Calu3 (cell line): ENCODE measurements around the gene MIEF1. TPM values are rescaled to one million over a fixed set of nuclear protein-coding genes. Genes with fewer than 3 reads are reported as not detected.

Experiments used
- Bru-seq: library from RNA; stranded (reverse); fragments of 400-500 nt; gene quantifications from one replicate; lab custom pipeline; 2021; lab: Mats Ljungman, UMichigan
- BruChase-seq, 2 experiments: library from RNA; stranded (reverse); fragments of 400-500 nt; gene quantifications; one replicate each; lab custom pipeline; 2021; lab: Mats Ljungman, UMichigan
- BruUV-seq: library from RNA; stranded (reverse); fragments of 400-500 nt; replicated peaks from 2 replicates; lab custom pipeline; 2021; lab: Mats Ljungman, UMichigan
- CTCF ChIA-PET: fragments of 300-600 bp; sonication (Branson Sonifier 250); formaldehyde crosslinking; loops from one replicate; lab custom pipeline; 2022; ENCODE audit warnings: antibody characterized with exemption; lab: Charles Lee
- DNase-seq: peaks from one replicate; pipeline ENCODE4 v3.0.0; 2022
- H3K27ac Mint-ChIP-seq: one replicate; pipeline ENCODE4 v1.8.0; 2022; ENCODE audit warnings: mixed read lengths; ENCODE audit not compliant: unreplicated experiment
- H3K27me3 Mint-ChIP-seq: one replicate; pipeline ENCODE4 v1.8.0; 2022; ENCODE audit warnings: mixed read lengths; ENCODE audit not compliant: unreplicated experiment
- H3K36me3 Mint-ChIP-seq: one replicate; pipeline ENCODE4 v1.8.0; 2022; ENCODE audit warnings: mild to moderate bottlenecking, moderate library complexity, mixed read lengths; ENCODE audit not compliant: insufficient read depth, unreplicated experiment
- H3K4me1 Mint-ChIP-seq: one replicate; pipeline ENCODE4 v1.8.0; 2022; ENCODE audit warnings: mild to moderate bottlenecking, low read depth, mixed read lengths; ENCODE audit not compliant: unreplicated experiment
- H3K4me3 Mint-ChIP-seq: one replicate; pipeline ENCODE4 v1.8.0; 2022; ENCODE audit warnings: mild to moderate bottlenecking, low read depth, moderate library complexity, mixed read lengths; ENCODE audit not compliant: unreplicated experiment
- H3K9me3 Mint-ChIP-seq: one replicate; pipeline ENCODE4 v1.8.0; 2022; ENCODE audit warnings: low read depth, mixed read lengths; ENCODE audit not compliant: unreplicated experiment
- intact Hi-C: fragments of 100-400 bp; cut with micrococcal nuclease; formaldehyde crosslinking; loops from one replicate; pipeline ENCODE4 v1.10.0; 2022; ENCODE audit not compliant: unreplicated experiment
- long read RNA-seq: library from polyadenylated mRNA; stranded (forward); transcript quantifications from one replicate; pipeline ENCODE4 v2.0.0, GENCODE V29; 2022
- total RNA-seq: library from RNA; stranded (reverse); gene quantifications from 2 replicates; pipeline ENCODE4 v1.2.3, GENCODE V29; 2022
- TF ChIP-seq, protein P1 (sequence below): fragments of 200-600 bp; IDR thresholded peaks from one replicate; pipeline ENCODE4 v1.8.0; 2022; ENCODE audit warnings: antibody characterized with exemption; ENCODE audit not compliant: unreplicated experiment

Gene MIEF1
- total RNA-seq, result 39.2 and 44.3 TPM in 2 replicates
- percentile 81 among the genes with signal in this experiment for Bru-seq, nascent RNA
- percentile 82 among the genes with signal in this experiment for BruChase-seq, experiment 1, labeled RNA remaining after a 6-hour chase
- percentile 92 among the genes with signal in this experiment for BruChase-seq, experiment 2, labeled RNA remaining after a 2-hour chase
- long read RNA-seq, full-length matches to known transcripts, result 18 of 38 reads
- long read RNA-seq, partial matches to known transcripts, result 1 of 38 reads
- long read RNA-seq, other reads (novel, unspliced or antisense), result 19 of 38 reads

DNA sequence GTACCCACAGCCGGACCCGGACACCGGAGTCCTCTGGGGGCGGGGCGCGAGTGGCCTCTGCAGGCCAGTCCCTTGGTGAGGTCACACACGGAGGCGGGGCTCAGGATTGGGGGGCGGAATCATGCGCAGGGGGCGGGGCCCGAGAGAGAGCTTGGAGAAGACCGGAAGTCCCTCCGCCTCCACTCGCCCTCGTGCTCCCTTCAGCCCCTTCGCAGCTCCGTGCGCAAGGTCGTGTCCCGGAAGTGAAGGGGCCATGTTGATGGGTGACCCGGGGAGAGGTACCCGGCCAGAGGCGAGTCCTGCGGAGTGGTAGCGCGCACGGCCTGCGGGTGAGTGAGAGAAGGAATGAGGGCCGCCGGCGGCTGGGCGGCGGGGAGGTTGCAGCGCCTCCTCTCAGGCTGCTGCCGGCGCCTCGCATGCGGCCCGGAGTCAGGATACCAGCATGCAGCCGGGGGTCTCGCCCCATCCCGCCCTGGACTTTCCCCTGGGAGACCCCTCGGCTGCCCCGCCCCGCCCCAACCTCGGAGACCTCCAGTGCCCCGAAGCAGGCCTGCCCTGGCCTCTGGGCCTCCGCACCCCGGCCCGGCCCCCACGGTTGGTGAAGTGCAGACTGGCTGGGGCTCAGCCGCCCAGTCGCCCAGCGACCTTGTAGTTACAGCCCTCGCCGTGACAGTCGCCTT is at the start of gene MIEF1:
TSS of gene MIEF1 (plus strand) at position 182 of the 680 bp plus-strand sequence. CDS start 9,005 bp downstream, outside the sequence.
- H3K36me3 Mint-ChIP-seq, result peaks cover 54% of the 10 kb centered on the region
- peak within 1 kb of the TSS; percentile 91 for H3K4me3 Mint-ChIP-seq
- H3K27ac Mint-ChIP-seq, result peak within 1 kb of the TSS; percentile 82
- H3K27me3 Mint-ChIP-seq, result no peaks in the 10 kb centered on the region
- BruUV-seq, result no TSS peak
- CTCF ChIA-PET, result interaction anchor here (0.5 to 1.5 kb wide), 18 partner anchors 8 to 854 kb away, joined by 3 to 6 read pairs (median 3); partner anchors contain the start of genes ATF4 and TAB1
- intact Hi-C loops, result no loop called here
- TF ChIP-seq, protein P1, sequence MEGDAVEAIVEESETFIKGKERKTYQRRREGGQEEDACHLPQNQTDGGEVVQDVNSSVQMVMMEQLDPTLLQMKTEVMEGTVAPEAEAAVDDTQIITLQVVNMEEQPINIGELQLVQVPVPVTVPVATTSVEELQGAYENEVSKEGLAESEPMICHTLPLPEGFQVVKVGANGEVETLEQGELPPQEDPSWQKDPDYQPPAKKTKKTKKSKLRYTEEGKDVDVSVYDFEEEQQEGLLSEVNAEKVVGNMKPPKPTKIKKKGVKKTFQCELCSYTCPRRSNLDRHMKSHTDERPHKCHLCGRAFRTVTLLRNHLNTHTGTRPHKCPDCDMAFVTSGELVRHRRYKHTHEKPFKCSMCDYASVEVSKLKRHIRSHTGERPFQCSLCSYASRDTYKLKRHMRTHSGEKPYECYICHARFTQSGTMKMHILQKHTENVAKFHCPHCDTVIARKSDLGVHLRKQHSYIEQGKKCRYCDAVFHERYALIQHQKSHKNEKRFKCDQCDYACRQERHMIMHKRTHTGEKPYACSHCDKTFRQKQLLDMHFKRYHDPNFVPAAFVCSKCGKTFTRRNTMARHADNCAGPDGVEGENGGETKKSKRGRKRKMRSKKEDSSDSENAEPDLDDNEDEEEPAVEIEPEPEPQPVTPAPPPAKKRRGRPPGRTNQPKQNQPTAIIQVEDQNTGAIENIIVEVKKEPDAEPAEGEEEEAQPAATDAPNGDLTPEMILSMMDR, result no peak
- H3K9me3 Mint-ChIP-seq, result no peaks in the 10 kb centered on the region
- DNase-seq, result peak; percentile 98
- H3K4me1 Mint-ChIP-seq, result peaks cover 46% of the 10 kb centered on the region

GRCh38 chr22:39452740-39453040 is 49.4 kb upstream of the MIEF1 start:
- CTCF ChIA-PET, result interaction anchor here (1.2 kb wide), 1 partner anchor 19 kb away, joined by 3 read pairs; no protein-coding TSS in a partner anchor
- Mint-ChIP-seq H3K27ac (no peak overlapping the region), H3K4me3 (no peak overlapping the region), H3K36me3 (no peaks in the 10 kb centered on the region), H3K9me3 (no peaks in the 10 kb centered on the region), H3K27me3 (peaks cover 25% of the 10 kb centered on the region), H3K4me1 (peaks cover 38% of the 10 kb centered on the region)
- TF ChIP-seq, protein P1, result no peak
- intact Hi-C loops, result no loop called here
- no peak for DNase-seq
- no TSS peak for BruUV-seq

DNA sequence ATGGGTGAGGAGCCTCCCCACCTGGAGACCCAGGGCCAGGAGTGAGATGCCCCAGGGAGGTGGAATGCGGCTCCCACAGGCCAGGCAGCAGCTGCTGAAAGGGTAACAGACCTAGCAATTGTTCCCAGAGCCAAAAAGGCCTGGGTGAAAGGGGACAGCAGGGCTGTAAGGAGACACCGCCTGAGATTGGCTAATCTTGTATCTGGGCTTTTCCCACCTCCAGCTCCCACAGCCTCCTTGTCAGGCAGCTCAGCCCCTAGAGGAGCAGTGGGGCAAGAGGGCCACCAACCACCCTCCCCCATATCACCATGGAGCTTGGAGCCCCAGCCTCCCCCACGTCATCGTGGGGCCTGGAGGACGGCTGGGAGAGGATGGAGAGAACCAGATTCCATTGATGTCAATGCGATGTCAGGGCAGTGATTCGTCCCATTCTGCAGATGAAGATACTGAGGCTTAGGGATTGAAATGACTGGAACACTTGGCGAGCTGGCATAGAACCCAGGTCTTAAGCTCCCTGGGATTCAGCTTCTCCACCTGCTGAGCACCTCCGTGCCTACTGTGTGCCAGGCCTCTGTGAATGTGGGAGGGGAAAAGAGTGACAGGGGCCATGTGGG is 48.2 kb upstream of the MIEF1 start:
- TF ChIP-seq, protein P1, result no peak
- Mint-ChIP-seq H3K4me1 (peaks cover 31% of the 10 kb centered on the region), H3K9me3 (no peaks in the 10 kb centered on the region), H3K36me3 (no peaks in the 10 kb centered on the region), H3K27me3 (peaks cover 37% of the 10 kb centered on the region), H3K27ac (peak overlapping the region; percentile 29), H3K4me3 (no peak overlapping the region)
- intact Hi-C loops, result no loop called here
- CTCF ChIA-PET, result interaction anchor here (0.7 to 0.9 kb wide), 2 partner anchors 17 to 48 kb away, joined by 3 read pairs; partner anchors contain the start of gene MIEF1
- BruUV-seq, result no TSS peak
- peak; percentile 17 for DNase-seq

DNA sequence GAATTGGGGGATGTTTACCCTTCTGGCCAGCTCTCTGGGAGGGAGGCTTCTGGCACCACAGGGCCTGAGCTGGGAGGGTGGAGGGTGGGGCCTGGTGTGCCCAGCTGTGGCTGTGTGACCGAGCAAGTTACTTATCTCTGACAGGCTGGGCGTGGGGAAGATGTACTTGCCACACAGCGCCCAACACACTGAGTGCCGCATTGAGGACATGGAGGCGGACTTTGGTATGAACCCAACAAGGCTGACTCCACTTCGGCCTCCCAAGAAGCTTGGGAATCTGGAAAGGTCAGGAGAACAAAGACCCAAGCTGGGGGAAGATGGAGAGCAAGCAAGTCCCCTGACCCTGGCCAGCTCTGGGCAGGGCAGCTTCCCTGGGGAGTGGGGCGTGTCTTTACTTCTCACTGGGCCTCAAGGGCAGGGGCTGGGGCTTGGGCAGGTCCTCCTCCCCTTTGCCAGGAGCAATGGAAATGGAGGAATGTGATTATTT is 47.7 kb upstream of the MIEF1 start:
- intact Hi-C loops, result no loop called here
- CTCF ChIA-PET, result interaction anchor here (0.9 kb wide), 1 partner anchor 17 kb away, joined by 3 read pairs; no protein-coding TSS in a partner anchor
- TF ChIP-seq, protein P1, result no peak
- H3K27ac Mint-ChIP-seq, result peak overlapping the region; percentile 29
- H3K27me3 Mint-ChIP-seq, result peaks cover 43% of the 10 kb centered on the region
- peak; percentile 38 for DNase-seq
- no peak overlapping the region for H3K4me3 Mint-ChIP-seq
- H3K9me3 Mint-ChIP-seq, result no peaks in the 10 kb centered on the region
- no TSS peak for BruUV-seq
- H3K4me1 Mint-ChIP-seq, result peaks cover 29% of the 10 kb centered on the region
- peaks cover under 1% of the 10 kb centered on the region for H3K36me3 Mint-ChIP-seq
